ENCODE data around the gene DNAJB6.

GRCh38 chr7:157441023-157441399 lies 104.2 kb downstream of the DNAJB6 start:
- TF ChIP-seq EZH2 (IDR thresholded peaks at IDR 0.05; ENCODE audit: borderline replicate concordance, low read depth, low read length, severe bottlenecking), result no peak
- TF ChIP-seq POLR2AphosphoS5 (IDR thresholded peaks at IDR 0.05; ENCODE audit: insufficient read depth, low read depth, low read length), result no peak
- TF ChIP-seq CTCF (IDR thresholded peaks at IDR 0.05; ENCODE audit: extremely low read depth in 1 of 2, insufficient read depth in 1 of 2, low read depth in 1 of 2, low read length in 2 of 2), result no peak
